KMS-11 (cell line): ENCODE measurements around the gene PTPRN2.

Experiments
- H2AFZ ChIP-seq: fragments of 200-600 bp; sonication (generic); 2 replicates; pipeline ENCODE4 v1.6.1; 2016; ENCODE audit warnings: antibody characterized with exemption, mixed run types, low read depth
- H3K27ac ChIP-seq: fragments of 200-600 bp; sonication (generic); 2 replicates; pipeline ENCODE4 v1.6.1; 2016; ENCODE audit warnings: mild to moderate bottlenecking, mixed run types
- H3K27me3 ChIP-seq: fragments of 200-600 bp; sonication (generic); 2 replicates; pipeline ENCODE4 v1.6.1; 2017; ENCODE audit warnings: mild to moderate bottlenecking, low read depth, mixed run types, moderate library complexity; ENCODE audit not compliant: insufficient read depth
- H3K36me3 ChIP-seq: fragments of 200-600 bp; sonication (generic); 2 replicates; pipeline ENCODE4 v1.6.1; 2017; ENCODE audit warnings: mild to moderate bottlenecking, mixed run types; ENCODE audit not compliant: insufficient read depth
- H3K4me1 ChIP-seq: fragments of 200-600 bp; sonication (generic); 2 replicates; pipeline ENCODE4 v1.6.1; 2016; ENCODE audit warnings: mild to moderate bottlenecking, low read depth, mixed run types; ENCODE audit not compliant: poor library complexity, severe bottlenecking
- H3K4me2 ChIP-seq: fragments of 200-600 bp; sonication (generic); 2 replicates; pipeline ENCODE4 v1.7.0; 2016; ENCODE audit warnings: mild to moderate bottlenecking, mixed run types
- H3K4me3 ChIP-seq: fragments of 200-600 bp; sonication (generic); IDR thresholded peaks from 2 replicates; pipeline ENCODE4 v1.6.1; 2017; ENCODE audit warnings: low read depth, low read length, mixed read lengths; ENCODE audit not compliant: insufficient read depth
- H3K79me2 ChIP-seq: fragments of 200-600 bp; sonication (generic); 2 replicates; pipeline ENCODE4 v1.6.1; 2016; ENCODE audit warnings: low read depth, mixed run types; ENCODE audit not compliant: insufficient read depth
- H3K9ac ChIP-seq: fragments of 200-600 bp; sonication (generic); 2 replicates; pipeline ENCODE4 v1.6.1; 2016; ENCODE audit warnings: mild to moderate bottlenecking, mixed run types
- H4K20me1 ChIP-seq: fragments of 200-600 bp; sonication (generic); 2 replicates; pipeline ENCODE4 v1.6.1; 2016; ENCODE audit warnings: mild to moderate bottlenecking, mixed run types; ENCODE audit not compliant: insufficient read depth
- TF ChIP-seq, protein P1 (sequence below): fragments of 200-600 bp; sonication (generic); conservative IDR thresholded peaks from 2 replicates; pipeline ENCODE4 v1.6.1; 2017; ENCODE audit warnings: low read depth, mild to moderate bottlenecking, antibody characterized with exemption, low read length, moderate library complexity, mixed read lengths

The PTPRN2 gene

DNA sequence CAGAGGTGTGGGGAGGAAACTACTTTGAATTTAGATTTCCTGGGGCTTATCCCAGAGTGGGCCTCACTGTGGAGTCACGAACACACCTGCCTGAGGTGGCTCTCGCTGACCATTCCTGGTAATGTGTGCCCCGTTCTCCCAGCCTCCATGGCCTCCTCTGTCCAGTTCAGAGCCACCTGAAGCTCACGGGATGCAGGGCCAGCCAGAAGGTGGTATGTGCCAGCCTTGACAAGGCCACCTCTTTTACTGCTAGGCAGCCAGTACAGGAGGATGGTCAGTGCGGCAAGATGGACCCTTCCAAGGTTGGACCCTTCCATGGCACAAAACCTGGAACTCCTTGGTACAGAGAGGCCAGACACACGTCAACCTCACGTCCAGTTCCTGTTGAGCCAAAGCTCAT lies 1040.5 kb downstream of the PTPRN2 start:
- H4K20me1 ChIP-seq: no peaks in the 10 kb centered on the region
- no peak overlapping the region for H3K27ac ChIP-seq
- no peak overlapping the region for H3K4me2 ChIP-seq
- peaks cover 39% of the 10 kb centered on the region for H3K27me3 ChIP-seq
- TF ChIP-seq, protein P1, sequence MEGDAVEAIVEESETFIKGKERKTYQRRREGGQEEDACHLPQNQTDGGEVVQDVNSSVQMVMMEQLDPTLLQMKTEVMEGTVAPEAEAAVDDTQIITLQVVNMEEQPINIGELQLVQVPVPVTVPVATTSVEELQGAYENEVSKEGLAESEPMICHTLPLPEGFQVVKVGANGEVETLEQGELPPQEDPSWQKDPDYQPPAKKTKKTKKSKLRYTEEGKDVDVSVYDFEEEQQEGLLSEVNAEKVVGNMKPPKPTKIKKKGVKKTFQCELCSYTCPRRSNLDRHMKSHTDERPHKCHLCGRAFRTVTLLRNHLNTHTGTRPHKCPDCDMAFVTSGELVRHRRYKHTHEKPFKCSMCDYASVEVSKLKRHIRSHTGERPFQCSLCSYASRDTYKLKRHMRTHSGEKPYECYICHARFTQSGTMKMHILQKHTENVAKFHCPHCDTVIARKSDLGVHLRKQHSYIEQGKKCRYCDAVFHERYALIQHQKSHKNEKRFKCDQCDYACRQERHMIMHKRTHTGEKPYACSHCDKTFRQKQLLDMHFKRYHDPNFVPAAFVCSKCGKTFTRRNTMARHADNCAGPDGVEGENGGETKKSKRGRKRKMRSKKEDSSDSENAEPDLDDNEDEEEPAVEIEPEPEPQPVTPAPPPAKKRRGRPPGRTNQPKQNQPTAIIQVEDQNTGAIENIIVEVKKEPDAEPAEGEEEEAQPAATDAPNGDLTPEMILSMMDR: no peak
- H3K9ac ChIP-seq: no peak overlapping the region
- no peak overlapping the region for H3K4me3 ChIP-seq
- H3K4me1 ChIP-seq: no peaks in the 10 kb centered on the region
- no peak overlapping the region for H2AFZ ChIP-seq
- H3K36me3 ChIP-seq: no peaks in the 10 kb centered on the region
- H3K79me2 ChIP-seq: no peaks in the 10 kb centered on the region

DNA sequence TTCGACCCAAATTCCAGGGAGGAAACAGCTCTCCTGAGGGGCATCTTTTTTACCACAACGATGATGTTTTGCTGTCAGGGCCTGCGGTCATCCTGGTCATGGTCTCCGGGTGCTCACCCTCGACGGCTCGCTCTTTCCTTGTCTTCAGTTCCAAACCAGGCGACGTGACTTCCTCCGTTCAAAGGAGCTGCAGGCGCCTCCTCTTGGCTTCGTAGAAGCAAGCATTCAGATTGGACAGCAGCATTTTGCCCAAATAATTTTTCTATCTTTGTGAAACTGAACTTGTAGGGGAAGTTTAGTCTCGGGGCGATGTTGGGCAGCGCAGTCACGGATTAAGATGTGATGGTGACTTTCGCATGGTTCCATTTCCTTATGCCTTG lies 1042.0 kb downstream of the PTPRN2 start:
- Histone ChIP-seq H3K36me3 (no peaks in the 10 kb centered on the region), H3K4me2 (no peak overlapping the region), H3K9ac (no peak overlapping the region), H3K4me3 (no peak overlapping the region), H4K20me1 (no peaks in the 10 kb centered on the region), H3K27me3 (peaks cover 41% of the 10 kb centered on the region), H3K79me2 (no peaks in the 10 kb centered on the region), H3K27ac (no peak overlapping the region), H2AFZ (no peak overlapping the region), H3K4me1 (no peaks in the 10 kb centered on the region)
- TF ChIP-seq, protein P1: no peak

DNA sequence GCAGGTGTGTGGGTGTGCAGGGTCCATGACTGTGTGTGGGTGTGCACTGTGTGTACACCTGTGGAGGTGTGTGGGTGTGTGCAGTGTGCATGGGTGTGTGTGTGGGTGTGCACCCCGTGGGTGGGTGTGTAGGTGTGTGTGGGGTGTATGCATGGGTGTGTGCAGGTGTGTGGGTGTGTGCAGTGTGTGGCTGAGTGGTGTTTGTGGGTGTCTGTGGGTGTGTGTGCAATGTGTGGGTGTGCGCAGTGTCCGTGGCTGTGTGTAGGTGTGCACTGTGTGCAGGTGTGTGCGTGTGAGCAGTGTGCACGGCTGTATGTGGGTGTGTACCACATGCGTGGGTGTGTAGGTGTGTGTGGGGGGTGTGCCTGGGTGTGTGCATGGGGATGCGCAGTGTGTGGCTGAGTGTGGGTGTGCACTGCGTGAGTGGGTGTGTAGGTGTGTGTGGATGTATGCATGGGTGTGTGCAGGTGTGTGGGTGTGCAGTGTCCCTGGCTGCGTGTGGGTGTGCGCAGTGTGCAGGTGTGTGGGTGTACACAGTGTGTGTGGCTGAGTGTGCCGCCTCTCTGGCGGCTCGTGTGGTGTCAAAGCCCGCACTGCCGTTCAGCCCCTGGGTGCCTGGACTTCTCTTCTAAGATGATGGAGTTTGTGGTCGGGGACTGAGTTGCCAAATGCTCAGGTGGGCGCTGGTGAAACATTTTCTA lies 1042.5 kb downstream of the PTPRN2 start:
- TF ChIP-seq, protein P1: no peak
- H3K27me3 ChIP-seq: peaks cover 42% of the 10 kb centered on the region
- H3K9ac ChIP-seq: no peak overlapping the region
- H3K79me2 ChIP-seq: no peaks in the 10 kb centered on the region
- no peak overlapping the region for H3K4me3 ChIP-seq
- H3K4me2 ChIP-seq: no peak overlapping the region
- H3K4me1 ChIP-seq: no peaks in the 10 kb centered on the region
- H2AFZ ChIP-seq: no peak overlapping the region
- H3K27ac ChIP-seq: no peak overlapping the region
- no peaks in the 10 kb centered on the region for H4K20me1 ChIP-seq
- H3K36me3 ChIP-seq: no peaks in the 10 kb centered on the region

DNA sequence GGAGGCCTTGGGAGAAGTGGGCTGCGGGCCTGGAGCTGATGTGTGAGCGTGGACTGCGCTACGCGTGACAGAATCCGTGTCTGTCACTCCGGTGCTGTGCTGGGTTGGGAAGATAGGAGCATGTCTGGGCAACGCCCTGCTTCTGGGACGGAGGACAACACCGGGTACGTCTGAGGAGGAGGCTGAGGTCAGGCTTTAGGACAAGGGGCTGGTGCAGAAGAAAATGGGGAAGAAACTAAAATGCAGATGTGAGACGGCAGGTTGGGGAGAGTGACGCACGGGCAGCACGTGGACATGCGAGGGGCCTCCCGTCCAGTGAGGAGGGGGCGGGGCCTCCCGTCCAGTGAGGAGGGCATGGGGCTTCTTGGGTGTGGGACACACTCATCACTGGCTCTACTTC lies 1043.4 kb downstream of the PTPRN2 start:
- H2AFZ ChIP-seq: no peak overlapping the region
- H3K79me2 ChIP-seq: no peaks in the 10 kb centered on the region
- H4K20me1 ChIP-seq: no peaks in the 10 kb centered on the region
- no peak overlapping the region for H3K27ac ChIP-seq
- no peak overlapping the region for H3K4me3 ChIP-seq
- peaks cover 42% of the 10 kb centered on the region for H3K27me3 ChIP-seq
- H3K4me1 ChIP-seq: no peaks in the 10 kb centered on the region
- no peak overlapping the region for H3K9ac ChIP-seq
- TF ChIP-seq, protein P1: no peak
- H3K4me2 ChIP-seq: no peak overlapping the region
- no peaks in the 10 kb centered on the region for H3K36me3 ChIP-seq
